IMR-90 (cell line): Measurements from ENCODE around the gene IKBIP. TPM values are rescaled to one million over a fixed set of nuclear protein-coding genes. Genes with fewer than 3 reads are reported as not detected.
A peak's percentile ranks its signal among the peaks of the same experiment; 100 is the strongest.

Experiments
- ATAC-seq: fragments of 200-7000 bp; cut with Tn5 transposase; 2 replicates; pipeline ENCODE4 v1.9.1; 2020; ENCODE audit warnings: low read depth, mild to moderate bottlenecking, moderate library complexity
- BruUV-seq: library from RNA; stranded (reverse); fragments of 400-500 nt; replicated peaks from 2 replicates; lab custom pipeline; 2021; lab: Mats Ljungman, UMichigan
- CTCF ChIA-PET: fragments of 300-600 bp; formaldehyde crosslinking; extraction: SDS; loops from one replicate; lab custom pipeline; 2021; ENCODE audit warnings: antibody characterized with exemption; lab: Yijun Ruan, JAX
- POLR2A ChIA-PET: fragments of 300-600 bp; sonication (Branson Sonifier 250); formaldehyde crosslinking; loops from one replicate; lab custom pipeline; 2022; ENCODE audit warnings: antibody characterized with exemption; ENCODE audit not compliant: unreplicated experiment; lab: Charles Lee
- DNase-seq: peaks from one replicate; pipeline ENCODE4 v3.0.0; 2013
- H2AFZ ChIP-seq: replicated peaks from 2 replicates; pipeline ENCODE3; 2013; ENCODE audit warnings: low read length, mild to moderate bottlenecking; ENCODE audit not compliant: poor library complexity
- H2AK5ac ChIP-seq: 2 replicates; pipeline ENCODE4 v1.6.1; 2013; ENCODE audit warnings: low read depth, low read length, inconsistent platforms
- H2AK9ac ChIP-seq: replicated peaks from 2 replicates; pipeline ENCODE3; 2013; ENCODE audit warnings: mild to moderate bottlenecking, low read depth, low read length, moderate library complexity; ENCODE audit not compliant: poor library complexity
- H2BK120ac ChIP-seq: 2 replicates; pipeline ENCODE4 v1.6.1; 2013; ENCODE audit warnings: low read depth, low read length, inconsistent platforms
- H2BK15ac ChIP-seq: 3 replicates; pipeline ENCODE4 v1.6.1; 2013; ENCODE audit warnings: low read depth, low read length, inconsistent platforms
- H2BK20ac ChIP-seq: 2 replicates; pipeline ENCODE4 v1.6.1; 2013; ENCODE audit warnings: low read depth, mild to moderate bottlenecking, inconsistent platforms, low read length, moderate library complexity
- H2BK5ac ChIP-seq: 2 replicates; pipeline ENCODE4 v1.6.1; 2013; ENCODE audit warnings: mild to moderate bottlenecking, low read depth, low read length, inconsistent platforms; ENCODE audit not compliant: poor library complexity, severe bottlenecking
- H3K14ac ChIP-seq: replicated peaks from 2 replicates; pipeline ENCODE4 v1.6.1; 2013; ENCODE audit warnings: low read depth, low read length, inconsistent platforms
- H3K18ac ChIP-seq: 2 replicates; pipeline ENCODE4 v1.6.1; 2013; ENCODE audit warnings: low read depth, low read length, control low read depth
- H3K23ac ChIP-seq: 2 replicates; pipeline ENCODE4 v1.6.1; 2013; ENCODE audit warnings: low read depth, low read length, inconsistent platforms
- H3K27ac ChIP-seq: 2 replicates; pipeline ENCODE4 v1.5.1; 2013; ENCODE audit warnings: mild to moderate bottlenecking, control low read depth, low read length; ENCODE audit not compliant: insufficient read depth
- H3K27me3 ChIP-seq: 2 replicates; pipeline ENCODE4 v1.6.1; 2013; ENCODE audit warnings: low read length; ENCODE audit not compliant: control insufficient read depth, insufficient read depth
- H3K36me3 ChIP-seq: 2 replicates; pipeline ENCODE4 v1.6.1; 2013; ENCODE audit warnings: low read length, mixed read lengths; ENCODE audit not compliant: control insufficient read depth, insufficient read depth
- H3K4ac ChIP-seq: 2 replicates; pipeline ENCODE4 v1.6.1; 2013; ENCODE audit warnings: low read depth, low read length, inconsistent platforms
- H3K4me1 ChIP-seq: 2 replicates; pipeline ENCODE4 v1.6.1; 2013; ENCODE audit warnings: low read length, mixed read lengths; ENCODE audit not compliant: control insufficient read depth, insufficient read depth
- H3K4me2 ChIP-seq: 2 replicates; pipeline ENCODE4 v1.6.1; 2013; ENCODE audit warnings: low read depth, mild to moderate bottlenecking, control low read depth, low read length, moderate library complexity
- H3K4me3 ChIP-seq: 2 replicates; pipeline ENCODE4 v1.5.1; 2013; ENCODE audit warnings: low read depth, mild to moderate bottlenecking, control low read depth, low read length, moderate library complexity; ENCODE audit not compliant: insufficient read depth
- H3K56ac ChIP-seq: 2 replicates; pipeline ENCODE4 v1.6.1; 2013; ENCODE audit warnings: low read length, inconsistent platforms; ENCODE audit not compliant: insufficient read depth; ENCODE audit errors: extremely low read depth
- H3K79me1 ChIP-seq, 2 experiments: 2 replicates each; pipeline ENCODE4 v1.6.1; 2013; ENCODE audit warnings: low read length in 2 of 2, inconsistent platforms in 1 of 2, low read depth in 1 of 2
- H3K9ac ChIP-seq: 2 replicates; pipeline ENCODE4 v1.6.1; 2013; ENCODE audit warnings: low read depth, low read length, control low read depth
- H3K9me1 ChIP-seq: 2 replicates; pipeline ENCODE4 v1.6.1; 2013; ENCODE audit warnings: low read length, inconsistent platforms; ENCODE audit not compliant: insufficient read depth
- H3K9me3 ChIP-seq: 2 replicates; pipeline ENCODE4 v1.6.1; 2013; ENCODE audit warnings: low read length; ENCODE audit not compliant: control insufficient read depth, insufficient read depth
- H4K20me1 ChIP-seq: 2 replicates; pipeline ENCODE4 v1.6.1; 2013; ENCODE audit warnings: low read length, inconsistent platforms; ENCODE audit not compliant: insufficient read depth
- H4K5ac ChIP-seq: 2 replicates; pipeline ENCODE4 v1.6.1; 2013; ENCODE audit warnings: mild to moderate bottlenecking, low read depth, low read length, control low read depth
- H4K8ac ChIP-seq, 2 experiments: 2 replicates each; pipeline ENCODE4 v1.6.1; 2013; ENCODE audit warnings: low read depth in 2 of 2, low read length in 2 of 2, control low read depth in 1 of 2, inconsistent platforms in 1 of 2
- H4K91ac ChIP-seq: 2 replicates; pipeline ENCODE4 v1.6.1; 2013; ENCODE audit warnings: low read depth, low read length, inconsistent platforms; ENCODE audit not compliant: insufficient read depth
- CEBPB ChIP-seq: IDR thresholded peaks from 2 replicates; pipeline ENCODE4 v1.6.1; 2012; ENCODE audit warnings: low read depth, low read length, improper control_type of control experiment
- CTCF ChIP-seq: conservative IDR thresholded peaks from 2 replicates; pipeline ENCODE4 v1.5.1; 2012; ENCODE audit warnings: mild to moderate bottlenecking, low read depth, low read length, improper control_type of control experiment
- FOS ChIP-seq: fragments of 150-350 bp; IDR thresholded peaks from 2 replicates; pipeline ENCODE4 v1.6.1; 2016; ENCODE audit warnings: low read depth, low read length
- MAFK ChIP-seq: IDR thresholded peaks from 2 replicates; pipeline ENCODE4 v1.6.1; 2012; ENCODE audit warnings: low read depth, low read length, improper control_type of control experiment
- MXI1 ChIP-seq: IDR thresholded peaks from 2 replicates; pipeline ENCODE4 v1.6.1; 2012; ENCODE audit warnings: low read depth, mild to moderate bottlenecking, low read length, moderate library complexity, borderline replicate concordance
- WGBS, 2 experiments: methylation state at CpG; one replicate each; pipeline versions ENCODE4 v1.1.5 to v1.1.7; 2013; ENCODE audit warnings: missing lambda C conversion rate in 2 of 2; ENCODE audit not compliant: insufficient read length in 1 of 2; ENCODE audit errors: extremely low coverage in 2 of 2; 5-methylcytosine and 5-hydroxymethylcytosine counted together
- dilution Hi-C: fragments of 300-500 bp; cut with HindIII; formaldehyde crosslinking; loops from one replicate; pipeline ENCODE4 v1.14.3; 2018; ENCODE audit warnings: low sequenced_read_pairs; ENCODE audit not compliant: unreplicated experiment
- in situ Hi-C: fragments of 300-500 bp; cut with MboI; formaldehyde crosslinking; loops from 3 replicates; pipeline ENCODE4 v1.14.3; 2019; ENCODE audit warnings: low sequenced_read_pairs, inconsistent platforms, mixed read lengths
- intact Hi-C: fragments of 100-400 bp; cut with micrococcal nuclease; formaldehyde crosslinking; loops from 2 replicates; pipeline ENCODE4 v1.10.0; 2022
- polyA plus RNA-seq, 3 experiments: library from polyadenylated mRNA; depleted of rRNA; stranded (reverse); fragments of >200 nt; gene quantifications; 2 replicates each; pipeline ENCODE4 v1.2.3, GENCODE V29; 2012; ENCODE audit warnings: low replicate concordance in 1 of 3
- total RNA-seq: library from RNA; depleted of rRNA; stranded (reverse); fragments of >200 nt; gene quantifications from 2 replicates; pipeline ENCODE4 v1.2.3, GENCODE V29; 2012
- TF ChIP-seq, protein P1 (sequence below): fragments of 150-350 bp; IDR thresholded peaks from 2 replicates; pipeline ENCODE4 v1.6.1; 2016; ENCODE audit warnings: low read depth, mild to moderate bottlenecking, low read length, moderate library complexity, borderline replicate concordance

Gene IKBIP
- total and polyA plus RNA-seq, 2 of the 4 experiments (the other 2 are of a cell fraction) = 37.1 to 52.7 TPM

GRCh38 chr12:98582093-98582492 is 62.5 kb downstream of the IKBIP start:
- no peak overlapping the region for H3K56ac ChIP-seq
- BruUV-seq = no TSS peak
- H3K4me1 ChIP-seq = no peaks in the 10 kb centered on the region
- no peak overlapping the region for H3K9ac ChIP-seq
- H2AFZ ChIP-seq = no peak overlapping the region
- no peaks in the 10 kb centered on the region for H3K9me3 ChIP-seq
- no peak overlapping the region for H2BK20ac ChIP-seq
- no peak overlapping the region for H3K23ac ChIP-seq
- no peak overlapping the region for H2AK9ac ChIP-seq
- WGBS, 2 experiments = 88% methylated on average over 4 of the region's 6 CpGs; no CpG with 5 or more reads in 1 of the 2 experiments
- H4K20me1 ChIP-seq = no peaks in the 10 kb centered on the region
- 0 out of 2 replicates have a peak, but pooled peaks cover 1% of the 10 kb centered on the region for H3K9me1 ChIP-seq
- H3K36me3 ChIP-seq = no peaks in the 10 kb centered on the region
- H4K5ac ChIP-seq = no peak overlapping the region
- H2BK120ac ChIP-seq = no peak overlapping the region
- DNase-seq (peak; percentile 58), ATAC-seq (no peak)
- no peak overlapping the region for H3K4me3 ChIP-seq
- H3K27me3 ChIP-seq = no peaks in the 10 kb centered on the region
- no peak overlapping the region for H2BK15ac ChIP-seq
- no peak overlapping the region for H3K4me2 ChIP-seq
- intact Hi-C loops (no loop called here), dilution Hi-C loops (no loop called here), in situ Hi-C loops (no loop called here)
- TF ChIP-seq MAFK (no peak), CTCF (no peak), MXI1 (no peak), FOS (no peak), CEBPB (peak; percentile 33; the same call in 1 of the 2 replicates)
- TF ChIP-seq, protein P1, sequence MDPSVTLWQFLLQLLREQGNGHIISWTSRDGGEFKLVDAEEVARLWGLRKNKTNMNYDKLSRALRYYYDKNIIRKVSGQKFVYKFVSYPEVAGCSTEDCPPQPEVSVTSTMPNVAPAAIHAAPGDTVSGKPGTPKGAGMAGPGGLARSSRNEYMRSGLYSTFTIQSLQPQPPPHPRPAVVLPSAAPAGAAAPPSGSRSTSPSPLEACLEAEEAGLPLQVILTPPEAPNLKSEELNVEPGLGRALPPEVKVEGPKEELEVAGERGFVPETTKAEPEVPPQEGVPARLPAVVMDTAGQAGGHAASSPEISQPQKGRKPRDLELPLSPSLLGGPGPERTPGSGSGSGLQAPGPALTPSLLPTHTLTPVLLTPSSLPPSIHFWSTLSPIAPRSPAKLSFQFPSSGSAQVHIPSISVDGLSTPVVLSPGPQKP = no peak
- no peak overlapping the region for H3K27ac ChIP-seq
- no peak overlapping the region for H2AK5ac ChIP-seq
- no peak overlapping the region for H2BK5ac ChIP-seq
- CTCF ChIA-PET = interaction anchor here (1.0 kb wide), 1 partner anchor 10 kb away, joined by 4 read pairs; no protein-coding TSS in a partner anchor
- POLR2A ChIA-PET = no interaction called here
- H3K18ac ChIP-seq = no peak overlapping the region
- H4K8ac ChIP-seq = no peak overlapping the region
- no peak overlapping the region for H3K4ac ChIP-seq
- H4K91ac ChIP-seq = no peak overlapping the region
- H3K79me1 ChIP-seq = no peaks in the 10 kb centered on the region
- H3K14ac ChIP-seq = no peak overlapping the region
